Midbrain (tissue), 1 donor: ENCODE data around the gene IL36B.
"Not testable (repeated sequence)": the region's sequence is repeated elsewhere in the genome, so short reads cannot be mapped to it uniquely, and the experiment has no call there.

Experiments
- DNase-seq: peaks from one replicate; lab custom pipeline; 2025; lab: John Stamatoyannopoulos, UW

The IL36B gene

DNA sequence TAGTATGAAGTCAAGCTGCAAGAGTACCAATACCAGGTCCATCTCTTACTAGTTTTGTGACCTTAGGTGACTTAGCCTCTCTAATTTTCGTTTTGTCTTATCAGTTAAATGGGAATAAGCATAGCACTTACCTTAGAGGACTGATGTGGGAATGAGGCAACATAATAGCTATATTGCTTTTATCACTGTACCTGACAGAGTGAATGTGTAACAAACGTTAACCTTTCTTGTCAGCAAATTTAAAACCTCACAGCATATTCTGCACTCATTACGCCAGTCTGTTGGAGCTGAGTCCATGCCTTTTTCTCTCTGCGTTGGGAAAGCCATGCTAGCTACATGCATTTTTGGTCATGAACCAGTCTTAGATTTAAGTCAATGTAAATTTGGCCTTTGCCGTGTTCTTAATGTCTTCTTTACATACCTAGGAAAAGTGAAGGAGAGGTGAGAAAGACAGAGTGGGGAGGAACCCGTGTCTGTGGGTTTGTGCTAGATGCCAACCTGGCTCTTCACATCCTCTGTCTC is at the start of gene IL36B:
IL36B (minus strand) TSS at position 472 of the 522 bp plus-strand sequence.
- no peak for DNase-seq

DNA sequence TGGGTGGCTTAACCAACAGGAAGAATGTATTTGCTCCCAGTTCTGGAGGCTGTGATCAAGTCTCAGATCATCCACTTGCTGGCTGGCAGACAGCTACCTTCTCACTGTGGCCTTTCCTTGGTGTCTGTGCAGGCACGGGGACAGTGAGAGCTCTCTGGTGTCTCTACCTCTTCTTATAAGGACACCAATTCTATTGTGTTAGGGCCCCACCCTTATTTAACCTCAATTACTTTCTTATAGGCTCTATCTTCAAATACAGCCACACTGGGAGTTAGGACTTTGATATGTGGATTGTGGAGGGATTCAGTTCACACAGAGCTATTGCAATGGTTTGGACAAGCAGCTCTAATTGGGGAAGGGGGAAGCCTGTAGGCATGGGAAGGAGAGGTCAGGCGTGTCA is 49.5 kb upstream of the IL36B start:
- no peak for DNase-seq

DNA sequence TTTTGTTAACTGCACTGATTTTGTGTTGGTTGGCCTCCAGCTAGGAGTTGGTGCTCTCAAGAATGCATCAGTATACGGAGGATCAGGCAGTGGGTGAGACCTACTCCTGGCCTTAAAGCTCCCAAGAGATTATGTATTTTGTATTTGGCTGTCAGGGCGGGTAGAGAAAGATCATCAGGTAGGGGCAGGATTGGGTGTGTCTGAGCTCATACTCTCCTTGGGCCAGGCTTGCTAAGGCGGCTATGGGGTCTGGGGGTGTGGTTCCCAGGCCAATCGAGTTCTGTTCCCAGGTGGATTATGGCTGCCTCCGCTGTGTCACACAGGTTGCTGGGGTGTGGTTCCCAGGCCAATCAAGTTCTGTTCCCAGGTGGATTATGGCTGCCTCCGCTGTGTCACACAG is 45.9 kb upstream of the IL36B start:
- DNase-seq, result no peak

DNA sequence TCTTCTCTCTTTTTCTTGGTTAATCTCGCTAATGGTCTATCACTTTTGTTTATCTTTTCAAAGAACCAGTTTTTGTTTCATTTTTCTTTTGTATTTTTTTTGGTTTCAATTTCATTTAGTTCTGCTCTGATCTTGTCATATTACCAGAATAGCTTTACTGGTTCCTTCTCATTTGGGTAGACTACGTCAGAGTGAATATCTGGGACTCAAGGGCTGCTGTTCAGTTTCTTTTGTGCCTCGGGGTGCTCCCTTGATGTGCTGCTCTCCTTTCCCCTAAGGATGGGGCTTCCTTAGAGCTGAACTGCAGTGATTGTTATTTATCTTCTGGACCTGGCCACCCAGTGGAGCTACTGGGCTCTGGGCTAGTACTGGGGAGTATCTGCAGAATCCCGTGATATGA is 45.4 kb upstream of the IL36B start:
- no peak for DNase-seq

DNA sequence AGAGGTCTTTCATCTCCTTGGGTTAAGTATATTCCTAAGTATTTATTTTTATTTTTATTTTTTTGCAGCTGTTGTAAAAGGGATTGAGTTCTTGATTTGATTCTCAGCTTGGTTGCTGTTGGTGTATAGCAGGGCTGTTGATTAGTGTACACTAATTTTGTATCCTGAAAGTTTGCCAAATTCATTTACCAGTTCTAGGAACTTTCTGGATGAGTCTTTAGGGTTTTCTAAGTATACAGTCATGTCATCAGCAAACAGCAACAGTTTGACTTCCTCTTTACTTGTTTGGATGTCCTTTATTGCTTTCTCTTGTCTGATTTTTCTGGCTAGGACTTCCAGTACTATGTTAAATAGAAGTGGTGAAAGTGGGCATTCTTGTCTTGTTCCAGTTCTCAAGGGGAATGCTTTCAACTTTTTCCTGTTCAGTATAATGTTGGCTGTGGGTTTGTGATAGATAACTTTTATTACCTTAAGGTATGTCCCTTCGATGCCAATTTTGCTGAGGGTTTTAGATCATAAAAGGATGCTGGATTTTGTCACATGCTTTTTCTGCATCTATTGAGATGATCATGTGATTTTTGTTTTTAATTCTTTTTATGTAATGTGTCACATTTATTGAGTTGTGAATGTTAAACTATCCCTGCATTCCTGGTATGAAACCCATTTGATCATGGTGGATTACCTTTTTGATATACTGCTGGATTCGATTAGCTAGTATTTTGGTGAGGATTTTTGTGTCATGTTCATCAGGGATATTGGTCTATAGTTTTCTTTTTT is 44.4 kb upstream of the IL36B start:
- DNase-seq, result not testable (repeated sequence)

DNA sequence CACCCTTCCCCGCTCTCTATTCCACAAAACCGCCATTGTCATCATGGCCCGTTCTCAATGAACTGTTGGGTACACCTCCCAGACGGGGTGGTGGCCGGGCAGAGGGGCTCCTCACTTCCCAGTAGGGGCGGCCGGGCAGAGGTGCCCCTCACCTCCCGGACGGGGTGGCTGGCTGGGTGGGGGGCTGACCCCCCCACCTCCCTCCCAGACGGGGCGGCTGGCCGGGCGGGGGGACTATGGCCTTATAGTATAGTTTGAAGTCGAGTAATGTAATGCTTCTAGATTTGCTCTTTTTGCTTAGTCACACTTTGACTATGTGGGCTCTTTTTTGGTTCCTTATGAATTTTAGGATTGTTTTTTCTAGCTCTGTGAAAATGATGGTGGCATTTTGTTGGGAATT is 43.6 kb upstream of the IL36B start:
- DNase-seq, result not testable (repeated sequence)

DNA sequence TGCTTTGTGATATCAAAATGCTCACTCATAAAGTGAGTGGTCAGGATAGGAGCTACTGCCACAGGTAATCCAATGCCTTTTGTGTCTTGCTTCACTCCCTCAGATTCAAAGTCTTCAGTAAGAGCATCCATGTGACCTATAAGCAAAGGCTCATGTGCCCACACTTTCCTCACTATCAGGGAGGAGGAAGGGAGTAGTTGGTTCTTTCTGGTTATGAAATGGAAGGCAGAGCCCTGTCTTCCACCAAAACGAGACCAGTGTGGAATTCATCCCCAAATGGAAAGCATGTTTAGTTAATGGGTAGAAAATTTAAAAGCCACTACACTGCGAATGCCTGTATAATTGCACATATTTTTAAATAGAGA is 40.9 kb upstream of the IL36B start:
- no peak for DNase-seq

DNA sequence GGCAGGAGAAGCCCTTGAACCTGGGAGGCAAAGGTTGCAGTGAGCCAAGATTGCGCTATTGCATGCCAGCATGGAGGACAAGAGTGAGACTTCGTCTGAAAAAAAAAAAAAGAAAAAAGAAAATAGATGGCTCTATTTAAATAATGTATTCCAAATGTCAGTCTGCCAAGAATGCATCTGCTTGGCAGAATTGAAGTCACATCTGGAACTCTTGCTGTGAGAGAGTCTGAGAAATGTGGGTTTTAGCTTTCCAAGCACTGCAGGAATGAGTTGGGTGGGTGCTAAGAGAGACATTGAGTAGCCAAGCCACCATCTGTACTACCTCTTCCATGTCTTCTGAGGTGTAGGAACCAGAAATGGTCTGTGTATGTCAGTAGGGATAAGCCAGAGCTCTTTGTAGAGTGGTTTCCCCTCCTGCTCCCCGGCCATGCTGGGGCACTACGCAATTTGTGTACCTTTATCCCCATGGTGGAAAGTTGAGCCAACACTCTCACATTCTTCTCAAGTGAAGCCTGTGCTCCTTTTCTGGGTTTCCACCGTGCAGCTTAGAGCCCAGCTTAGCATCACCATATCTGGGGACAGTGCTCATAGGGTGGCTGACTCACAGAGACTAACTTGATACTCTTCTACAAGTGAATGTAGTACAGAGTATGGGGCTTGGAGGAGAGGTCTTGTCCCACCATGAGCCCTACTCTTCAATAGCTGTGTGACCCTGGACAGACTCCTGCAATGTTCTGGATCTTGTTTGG is 40.4 kb upstream of the IL36B start:
- DNase-seq, result no peak

DNA sequence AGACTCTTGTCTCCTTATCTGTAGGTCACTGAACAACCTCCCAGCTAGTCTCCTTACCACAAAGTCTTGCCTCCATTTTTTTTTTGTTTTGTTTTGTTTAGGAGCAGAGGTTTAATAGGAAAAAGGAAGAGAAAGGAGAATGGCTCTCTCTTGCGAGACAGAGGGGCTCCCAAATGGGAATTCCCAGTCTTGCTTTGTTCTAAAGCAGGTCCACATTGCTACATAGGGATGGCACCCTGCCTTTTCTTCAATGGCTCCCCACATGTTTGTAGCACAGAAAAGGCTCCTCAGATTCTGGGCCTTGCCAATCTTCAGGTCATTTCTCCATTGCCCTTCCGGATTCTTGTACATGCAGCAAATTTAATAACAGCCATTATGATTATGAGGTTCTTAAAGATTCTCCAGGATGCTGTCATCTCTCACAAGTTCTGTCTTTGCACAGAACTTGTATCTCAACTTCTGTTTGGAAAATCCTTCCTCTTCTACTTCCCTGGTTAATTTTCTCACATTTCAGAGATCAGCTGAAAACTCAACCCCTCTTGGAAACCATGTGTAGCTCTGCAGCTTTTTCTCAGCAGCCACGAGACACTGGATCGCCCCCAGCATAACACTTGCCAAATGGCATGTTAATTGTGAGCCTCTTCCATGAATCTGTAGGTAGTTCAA is 38.7 kb upstream of the IL36B start:
- no peak for DNase-seq

DNA sequence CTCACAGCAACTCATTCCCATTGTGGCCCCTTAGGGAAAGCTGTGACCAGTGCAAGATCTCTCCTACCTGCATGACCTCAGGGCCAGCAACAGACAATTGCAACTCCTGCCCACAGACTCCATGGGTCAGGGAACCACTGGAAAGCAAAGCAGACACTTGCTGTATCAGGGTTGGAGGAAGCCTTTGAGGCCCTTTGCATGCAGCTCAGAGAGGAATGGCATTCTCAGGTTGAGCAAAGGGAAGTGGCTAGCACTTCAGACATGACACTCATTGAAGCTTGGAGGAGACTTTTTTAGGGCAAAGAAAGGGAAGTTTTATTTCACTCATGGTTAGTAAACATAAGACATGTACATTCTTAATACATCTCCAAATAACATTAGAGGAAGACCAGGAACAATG is 37.2 kb upstream of the IL36B start:
- no peak for DNase-seq

DNA sequence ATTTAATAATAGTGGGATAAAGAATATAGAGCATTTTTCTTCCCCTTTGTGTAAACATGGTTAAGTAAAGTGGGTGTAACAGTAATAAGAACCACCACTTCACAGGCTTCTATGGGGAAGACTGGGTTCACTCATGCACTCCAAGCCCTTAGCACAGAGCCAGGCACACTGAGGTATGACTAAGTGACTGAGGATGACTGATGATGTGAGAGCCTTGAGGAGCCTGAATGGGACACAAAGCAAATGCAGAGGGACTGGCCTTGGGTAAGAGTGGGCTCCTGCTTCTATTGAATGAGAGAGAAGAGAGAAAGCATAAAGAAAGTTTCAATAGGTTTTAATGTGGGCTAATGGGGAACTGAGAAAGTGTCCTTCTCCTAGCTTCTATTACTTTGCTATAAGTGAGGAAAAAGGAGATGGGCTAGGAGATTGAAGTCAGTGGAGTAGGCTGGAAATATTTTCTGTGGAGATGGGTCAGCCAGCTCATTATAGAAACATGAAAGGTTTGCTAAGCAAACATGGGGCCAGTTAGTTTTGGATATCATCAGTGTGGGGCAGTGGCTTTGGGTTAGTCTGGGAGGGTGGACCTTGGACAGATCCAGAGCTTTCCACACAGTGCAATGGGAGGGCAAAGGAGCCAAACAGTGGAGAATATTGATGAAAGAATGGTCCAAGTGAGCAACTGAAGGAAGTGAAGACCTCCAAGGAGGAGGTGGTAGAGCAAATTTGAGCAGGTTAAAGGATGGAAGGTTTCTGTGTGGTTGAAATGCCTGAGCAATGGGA is 35.7 kb upstream of the IL36B start:
- no peak for DNase-seq

DNA sequence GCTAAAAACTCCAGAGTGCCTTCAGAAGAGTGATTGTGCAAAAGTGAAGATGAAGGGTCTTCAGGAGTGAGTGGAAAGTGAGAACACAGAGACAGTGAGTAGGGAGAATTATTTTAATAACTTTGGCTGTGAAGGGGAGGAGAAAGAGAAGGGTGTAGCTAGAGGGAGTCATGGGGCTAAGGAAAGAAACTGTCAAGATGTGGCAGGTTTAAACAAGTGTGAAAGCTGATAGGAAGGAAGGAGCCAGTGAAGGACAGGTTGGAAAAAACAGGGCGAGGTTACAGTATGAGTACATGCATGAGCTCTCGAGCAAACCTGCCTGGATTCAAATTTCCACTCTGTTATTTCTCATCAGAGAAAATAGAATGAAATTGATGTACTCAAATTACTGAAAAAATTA is 32.9 kb upstream of the IL36B start:
- no peak for DNase-seq

DNA sequence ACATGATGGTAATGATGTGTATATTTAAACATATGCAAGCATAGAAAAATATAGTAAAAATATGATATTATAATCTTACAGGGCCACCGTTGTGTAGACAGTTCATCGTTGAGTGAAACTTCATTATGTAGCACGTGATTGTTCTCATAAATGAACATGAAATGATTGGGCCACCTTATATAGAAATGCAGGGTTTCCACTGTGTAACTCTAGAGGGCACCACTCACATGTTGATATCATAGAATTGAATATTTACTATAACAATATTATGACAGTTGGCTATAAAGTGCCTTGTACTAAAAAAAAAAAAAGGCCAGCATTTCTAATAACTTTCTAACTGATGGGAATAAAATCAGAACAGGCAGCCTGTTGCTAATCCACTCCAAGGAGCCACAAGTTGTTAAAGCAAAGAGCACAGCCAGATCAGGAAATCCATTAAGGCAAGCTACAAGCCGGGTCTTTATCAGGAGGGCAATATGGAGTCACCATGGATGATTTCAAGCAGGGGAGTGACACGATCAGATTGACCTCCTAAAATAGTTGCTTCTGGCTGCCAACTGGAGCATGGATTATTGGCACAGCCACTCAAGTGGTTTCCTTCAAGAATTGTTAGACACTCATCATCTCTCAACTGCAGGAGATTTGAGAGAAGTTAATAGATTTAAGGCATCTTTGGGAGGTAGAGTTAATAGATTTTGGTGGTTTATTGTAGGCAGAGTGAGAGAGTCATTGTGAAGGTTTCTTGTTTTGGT is 31.8 kb upstream of the IL36B start:
- DNase-seq, result no peak

DNA sequence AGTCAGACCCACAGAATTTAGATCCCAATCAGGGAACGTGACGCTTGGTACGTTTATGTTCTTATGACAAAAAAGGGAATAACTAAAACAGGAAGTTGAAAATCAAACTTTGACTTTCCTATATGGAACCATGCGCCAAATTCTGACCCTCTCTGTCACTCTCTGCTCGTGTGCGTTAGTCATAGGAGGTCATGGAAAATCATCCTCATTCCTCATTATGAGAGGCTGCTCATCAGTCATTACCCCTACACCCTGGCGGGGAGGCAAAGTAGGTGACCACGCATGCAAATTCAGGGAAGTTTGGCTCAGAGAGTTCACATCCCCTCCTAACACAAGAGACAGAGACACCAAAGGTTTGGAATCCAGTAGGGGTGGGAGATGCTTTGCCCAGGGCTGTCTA is 30.6 kb upstream of the IL36B start:
- no peak for DNase-seq

DNA sequence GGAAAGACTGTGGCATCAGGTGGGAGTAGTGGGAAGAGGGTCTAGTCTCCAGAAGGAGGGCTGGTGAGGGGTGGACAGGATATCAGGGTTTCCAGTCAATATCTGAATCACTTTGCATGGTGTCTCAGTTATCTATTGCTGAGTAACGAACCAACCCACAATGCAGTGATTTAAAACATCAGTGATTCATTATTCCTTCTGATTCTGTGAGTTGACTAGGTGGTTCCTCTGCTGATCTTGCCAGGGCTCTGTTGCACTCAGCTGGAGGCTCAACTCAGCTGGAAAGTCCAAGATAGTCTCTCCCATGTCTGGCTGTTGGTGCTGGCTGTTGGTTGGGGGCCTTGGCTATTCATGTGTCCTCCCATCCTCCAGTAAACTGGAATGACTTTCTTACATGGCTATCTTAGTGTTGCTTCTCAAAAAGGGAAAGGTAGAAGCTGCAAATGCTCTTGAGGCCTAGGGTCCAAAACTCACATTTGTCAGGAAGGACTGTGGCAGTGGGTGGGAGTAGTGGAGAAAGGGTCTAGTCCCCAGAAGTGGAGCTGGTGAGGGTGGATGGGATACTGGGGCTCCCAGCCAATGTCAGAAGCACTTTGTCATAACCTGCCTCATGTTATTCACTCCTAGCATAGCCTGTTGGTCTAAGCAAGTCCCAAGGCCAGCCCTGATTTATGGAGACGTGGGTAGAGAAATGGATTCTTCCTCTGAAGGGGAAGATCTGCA is 29.0 kb upstream of the IL36B start:
- no peak for DNase-seq

DNA sequence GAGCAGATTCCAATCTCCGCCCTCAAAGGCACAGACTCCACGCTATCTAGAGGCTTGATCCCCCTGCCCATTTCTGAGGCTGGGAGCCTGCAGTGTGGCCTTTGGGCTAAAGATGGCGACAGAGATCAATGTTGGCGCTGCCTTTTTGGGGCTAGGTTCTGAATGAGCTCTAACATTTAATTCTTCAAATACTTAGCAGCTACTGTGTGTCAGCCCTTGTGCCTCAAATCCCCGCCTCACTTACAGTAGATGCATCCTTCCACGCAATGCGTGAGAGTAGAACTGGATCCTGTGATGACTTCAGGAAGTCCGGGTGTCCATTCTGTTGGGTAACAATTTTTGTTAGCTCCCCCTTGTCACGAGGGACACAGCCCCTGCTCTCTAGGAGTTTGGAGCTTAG is 27.5 kb upstream of the IL36B start:
- DNase-seq, result no peak

DNA sequence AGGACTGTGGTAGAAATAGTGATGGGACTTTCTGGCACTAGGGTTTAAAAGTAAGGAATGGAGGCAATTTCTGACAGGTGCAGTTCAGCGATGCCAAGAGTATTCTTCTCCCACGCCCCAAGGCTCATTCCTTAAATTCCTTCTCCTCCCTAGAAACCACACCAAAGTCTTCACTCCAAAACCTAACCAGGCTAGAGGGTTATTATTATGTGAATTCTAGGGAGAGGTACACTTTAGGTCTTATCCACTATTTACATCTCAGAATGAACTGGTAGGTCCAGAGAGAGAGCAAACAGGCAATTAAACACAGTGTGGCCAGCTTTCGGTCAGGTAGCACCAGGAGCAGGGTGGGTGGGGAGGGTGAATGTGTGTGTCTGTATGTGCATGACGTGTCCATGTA is 26.5 kb upstream of the IL36B start:
- DNase-seq, result no peak

DNA sequence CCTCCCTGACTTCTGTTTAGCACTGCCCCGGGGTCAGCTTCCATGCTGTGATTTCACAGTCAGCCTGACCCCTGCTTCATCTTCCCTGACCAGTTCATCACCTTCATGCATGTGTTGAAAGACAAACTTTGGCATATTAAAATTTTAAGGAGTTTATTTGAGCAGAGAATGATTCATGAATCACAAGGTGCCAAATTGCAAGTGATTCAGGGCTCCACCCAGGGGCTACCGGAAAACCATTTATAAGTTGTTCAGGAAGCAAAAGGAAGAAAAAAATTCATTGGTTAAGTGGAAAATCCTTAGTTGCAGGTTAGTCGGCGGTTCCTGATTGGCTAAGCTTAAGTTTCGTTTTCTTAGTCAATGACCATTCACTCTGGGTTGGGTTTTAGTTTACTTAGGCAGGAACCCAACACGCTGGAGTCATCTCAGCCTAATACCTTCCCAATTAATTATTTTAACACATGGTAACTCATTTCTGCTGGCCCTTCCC is 25.7 kb upstream of the IL36B start:
- no peak for DNase-seq

DNA sequence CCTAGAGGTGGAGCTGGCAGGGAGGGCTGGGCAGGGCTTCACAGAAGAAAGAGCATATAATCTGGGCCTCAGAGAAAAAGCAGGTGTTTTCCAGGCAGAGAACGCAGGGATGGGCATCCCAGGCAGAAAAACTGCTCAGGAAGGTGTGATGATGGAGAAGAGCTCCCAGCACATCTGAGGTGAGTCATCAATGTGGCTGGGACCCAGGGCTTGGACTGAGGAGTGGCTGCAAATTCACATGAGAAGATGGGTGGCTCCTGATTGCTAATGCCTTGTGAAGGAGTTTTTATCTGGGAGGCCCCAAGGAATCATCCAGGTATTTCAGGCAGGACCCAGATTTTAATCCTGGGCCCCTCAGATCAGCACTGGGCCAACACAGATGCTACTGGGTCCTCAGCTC is 25.3 kb upstream of the IL36B start:
- DNase-seq, result no peak

DNA sequence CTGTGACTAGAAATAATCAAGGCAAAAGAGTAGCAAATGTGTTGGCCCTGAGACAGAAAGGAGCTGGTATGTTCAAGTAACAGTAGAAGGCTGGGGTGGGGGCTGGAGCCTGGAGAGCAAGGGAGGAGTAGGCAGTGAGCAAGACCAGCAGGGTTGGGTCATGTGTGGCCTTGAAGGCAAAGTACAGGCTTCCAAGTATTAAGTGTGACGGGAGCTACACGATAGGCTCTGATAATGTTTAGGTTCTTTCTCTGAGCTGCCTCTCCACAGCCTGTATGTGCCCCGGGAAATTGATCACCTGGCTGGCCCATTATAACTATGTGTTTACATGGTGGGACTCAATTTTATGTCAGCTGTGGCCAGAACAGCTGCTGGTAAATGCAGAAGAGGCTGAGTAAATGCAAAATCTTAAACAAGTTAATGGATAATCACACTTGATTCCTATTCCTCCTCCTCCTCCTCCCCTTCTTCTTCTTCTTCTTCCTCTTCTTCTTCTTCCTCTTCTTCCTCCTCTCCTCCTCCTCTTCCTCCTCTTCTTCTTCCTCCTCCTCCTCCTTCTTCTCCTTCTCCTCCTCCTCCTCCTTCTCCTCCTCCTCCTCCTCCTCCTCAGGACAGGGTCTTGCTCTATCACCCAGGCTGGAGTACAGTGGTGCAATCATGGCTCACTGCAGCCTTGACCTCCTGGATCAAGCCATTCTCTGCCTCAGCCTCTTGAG is 24.4 kb upstream of the IL36B start:
- no peak for DNase-seq
